ENCODE data around the gene TOR1A. TPM values are rescaled to one million over a fixed set of nuclear protein-coding genes. Genes with fewer than 3 reads are reported as not detected.

TOR1A gene
- total RNA-seq, 4 donors from 2014 or later = 33.9 to 45.9 (median 38.2) TPM

- no peaks in the 10 kb centered on the region for H3K27me3 ChIP-seq
- no peaks in the 10 kb centered on the region for H3K9me3 ChIP-seq
- TF ChIP-seq POLR2AphosphoS5 (IDR thresholded peaks at IDR 0.05) (no peak), CTCF (IDR thresholded peaks at IDR 0.05) (no peak), EP300 (IDR thresholded peaks at IDR 0.05) (no peak), POLR2A (IDR thresholded peaks at IDR 0.05) (no peak)
- H3K36me3 ChIP-seq = peaks cover 0 to 71% of the 10 kb centered on the region in 2 donors
- no peak overlapping the region for H3K4me3 ChIP-seq
- H3K4me1 ChIP-seq = peaks cover 0 to 60% (median 4%) of the 10 kb centered on the region in 3 donors
- H3K27ac ChIP-seq = peak overlapping the region in 3 of 4 donors; percentile 64 to 80 (median 75)
- WGBS, 2 donors (ENCODE audit: low coverage in 1 of 2) = 58 to 60% methylated on average over 1 to 5 of the region's 5 CpGs
- no peak for ATAC-seq
Measured at GRCh38 chr9:129851821-129852220, 27.9 kb upstream of the TOR1A start.

GRCh38 chr9:129850821-129851550, 27.1 kb upstream of the TOR1A start:
- peak overlapping the region; percentile 68 to 84 (median 78) for H3K27ac ChIP-seq
- WGBS, 2 donors (ENCODE audit: low coverage in 1 of 2) = 22 to 56% methylated on average over 2 to 3 of the region's 6 CpGs

DNA sequence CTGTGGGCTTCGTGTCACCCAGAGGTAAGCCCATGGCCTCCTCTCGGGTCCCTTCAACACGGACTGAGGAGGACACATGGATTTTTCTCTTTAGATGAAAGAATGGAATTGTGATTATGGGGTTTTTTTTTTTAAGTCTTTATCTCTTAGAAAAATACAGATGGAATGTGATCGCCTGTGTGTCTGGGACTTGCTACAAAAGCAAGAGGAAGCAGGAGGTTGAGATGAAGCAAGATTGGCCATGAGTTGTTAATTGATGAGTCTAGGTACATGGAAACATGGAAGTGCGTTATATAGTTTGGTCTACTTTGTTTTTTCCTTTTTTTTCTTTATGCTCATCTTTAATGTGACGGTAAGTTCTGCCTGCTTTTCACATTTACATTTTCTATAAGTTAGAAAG, 26.0 kb upstream of the TOR1A start:
- Histone ChIP-seq H3K9me3 (no peaks in the 10 kb centered on the region), H3K27ac (peak overlapping the region in 3 of 4 donors; percentile 75 to 84 (median 80)), H3K36me3 (peaks cover 0 to 54% of the 10 kb centered on the region in 2 donors), H3K4me3 (no peak overlapping the region), H3K4me1 (peaks cover 0 to 62% (median 4%) of the 10 kb centered on the region in 3 donors), H3K27me3 (no peaks in the 10 kb centered on the region)
- 75 to 87% methylated on average over 6 of the region's 6 CpGs for WGBS, 2 donors (ENCODE audit: low coverage in 1 of 2)
- ATAC-seq = no peak
- TF ChIP-seq POLR2AphosphoS5 (IDR thresholded peaks at IDR 0.05) (no peak), CTCF (IDR thresholded peaks at IDR 0.05) (no peak), EP300 (IDR thresholded peaks at IDR 0.05) (no peak), POLR2A (IDR thresholded peaks at IDR 0.05) (no peak)

More at GRCh38 chr9:129850821-129851550, 27.1 kb upstream of the TOR1A start:
- peak; percentile 51 for ATAC-seq
- peaks cover 0 to 63% of the 10 kb centered on the region in 2 donors for H3K36me3 ChIP-seq
- H3K4me1 ChIP-seq = peaks cover 0 to 62% (median 4%) of the 10 kb centered on the region in 3 donors
- H3K4me3 ChIP-seq = no peak overlapping the region
- no peaks in the 10 kb centered on the region for H3K9me3 ChIP-seq
- H3K27me3 ChIP-seq = no peaks in the 10 kb centered on the region
- TF ChIP-seq POLR2A (IDR thresholded peaks at IDR 0.05) (no peak), EP300 (IDR thresholded peaks at IDR 0.05) (no peak), CTCF (IDR thresholded peaks at IDR 0.05) (no peak), POLR2AphosphoS5 (IDR thresholded peaks at IDR 0.05) (peak; percentile 67)

DNA sequence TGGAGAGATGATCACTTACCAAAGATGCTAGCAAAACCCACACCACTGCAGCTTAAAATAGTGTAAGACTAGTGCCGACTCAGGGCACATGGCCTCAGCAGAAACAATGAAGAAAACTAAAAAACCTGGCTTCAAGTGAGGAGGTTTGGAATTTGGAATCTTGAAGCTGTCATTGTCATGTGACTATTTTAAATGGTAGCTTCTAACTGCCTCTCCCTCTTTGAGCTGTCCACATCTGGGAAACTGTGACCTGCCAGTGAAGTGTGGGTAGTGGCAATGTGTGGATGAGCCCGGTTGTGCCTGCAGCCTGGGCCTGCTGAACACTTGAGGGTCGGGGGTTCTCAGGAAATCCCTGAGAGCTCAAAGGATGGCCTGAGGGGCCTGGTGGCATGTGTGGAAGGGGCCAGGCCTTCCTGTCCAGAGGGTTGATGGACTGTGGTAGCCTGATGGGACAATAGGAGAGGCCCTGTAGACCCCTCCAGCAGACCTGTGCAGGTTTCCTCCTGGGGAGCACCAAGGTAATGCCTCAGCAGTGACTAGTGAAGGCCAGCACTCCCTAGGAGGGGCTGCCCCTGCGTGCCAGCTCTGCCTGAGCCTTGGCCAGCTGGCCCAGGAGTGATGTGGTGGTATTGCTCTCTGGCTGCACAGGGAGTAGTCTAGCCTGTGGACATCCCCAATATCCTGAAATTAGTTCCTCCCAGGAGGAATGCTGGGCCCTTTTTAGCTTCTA, 24.9 kb upstream of the TOR1A start:
- no peak for ATAC-seq
- H3K27ac ChIP-seq = peak overlapping the region in 3 of 4 donors; percentile 31 to 80 (median 75)
- peaks cover 0 to 44% of the 10 kb centered on the region in 2 donors for H3K36me3 ChIP-seq
- no peak overlapping the region for H3K4me3 ChIP-seq
- 68 to 100% methylated on average over 1 to 2 of the region's 4 CpGs for WGBS, 2 donors (ENCODE audit: low coverage in 1 of 2)
- peaks cover 0 to 62% (median 4%) of the 10 kb centered on the region in 3 donors for H3K4me1 ChIP-seq
- H3K27me3 ChIP-seq = no peaks in the 10 kb centered on the region
- TF ChIP-seq POLR2AphosphoS5 (IDR thresholded peaks at IDR 0.05) (no peak), EP300 (IDR thresholded peaks at IDR 0.05) (no peak), POLR2A (IDR thresholded peaks at IDR 0.05) (no peak)
- no peaks in the 10 kb centered on the region for H3K9me3 ChIP-seq

GRCh38 chr9:129845373-129845772, 21.4 kb upstream of the TOR1A start:
- no peak for ATAC-seq
- Histone ChIP-seq H3K9me3 (no peaks in the 10 kb centered on the region), H3K27me3 (no peaks in the 10 kb centered on the region), H3K27ac (no peak overlapping the region), H3K4me1 (peaks cover 0 to 30% (median 4%) of the 10 kb centered on the region in 3 donors), H3K36me3 (peaks cover 0 to 26% of the 10 kb centered on the region in 2 donors), H3K4me3 (no peak overlapping the region)
- 66 to 79% methylated on average over 2 of the region's 2 CpGs for WGBS, 2 donors (ENCODE audit: low coverage in 1 of 2)
- no peak for TF ChIP-seq EP300 (IDR thresholded peaks at IDR 0.05)
- no peak for TF ChIP-seq CTCF (IDR thresholded peaks at IDR 0.05)
- TF ChIP-seq POLR2A (IDR thresholded peaks at IDR 0.05) = no peak
- no peak for TF ChIP-seq POLR2AphosphoS5 (IDR thresholded peaks at IDR 0.05)

Measured in gastroesophageal sphincter (tissue), 4 donors.